ENCODE measurements around the gene TLCD3B. TPM values are rescaled to one million over a fixed set of nuclear protein-coding genes. Genes with fewer than 3 reads are reported as not detected.
A peak's percentile ranks its signal among the peaks of the same experiment; 100 is the strongest.

The TLCD3B gene
- total RNA-seq, 2 donors from 2014 or later, result 4.5 to 6.9 TPM

GRCh38 chr16:30066761-30067583 is 35.9 kb upstream of the TLCD3B start:
- H3K4me1 Mint-ChIP-seq (ENCODE audit: low read depth), result peaks cover 45% of the 10 kb centered on the region
- ATAC-seq (replicated peaks in 1 of 2) (no peak), DNase-seq (no peak)
- no peaks in the 10 kb centered on the region for H3K27me3 Mint-ChIP-seq (ENCODE audit: low read depth)
- H3K4me3 Mint-ChIP-seq, result peak overlapping the region; percentile 99 to 100
- peak overlapping the region; percentile 89 for H3K27ac Mint-ChIP-seq
- H3K36me3 Mint-ChIP-seq (ENCODE audit: insufficient read depth in 2 of 2), result peaks cover 24 to 41% of the 10 kb centered on the region in 2 donors
- H3K9me3 Mint-ChIP-seq, result no peaks in the 10 kb centered on the region

GRCh38 chr16:30065943-30066760 is 35.1 kb upstream of the TLCD3B start:
- peak; percentile 61 to 63 for DNase-seq
- no peaks in the 10 kb centered on the region for H3K27me3 Mint-ChIP-seq (ENCODE audit: low read depth)
- peaks cover 24 to 40% of the 10 kb centered on the region in 2 donors for H3K36me3 Mint-ChIP-seq (ENCODE audit: insufficient read depth in 2 of 2)
- peak overlapping the region; percentile 99 to 100 for H3K4me3 Mint-ChIP-seq
- peak; percentile 1 to 10 for ATAC-seq (replicated peaks in 1 of 2)
- no peaks in the 10 kb centered on the region for H3K9me3 Mint-ChIP-seq
- H3K4me1 Mint-ChIP-seq (ENCODE audit: low read depth), result peaks cover 43% of the 10 kb centered on the region
- peak overlapping the region; percentile 89 for H3K27ac Mint-ChIP-seq

DNA sequence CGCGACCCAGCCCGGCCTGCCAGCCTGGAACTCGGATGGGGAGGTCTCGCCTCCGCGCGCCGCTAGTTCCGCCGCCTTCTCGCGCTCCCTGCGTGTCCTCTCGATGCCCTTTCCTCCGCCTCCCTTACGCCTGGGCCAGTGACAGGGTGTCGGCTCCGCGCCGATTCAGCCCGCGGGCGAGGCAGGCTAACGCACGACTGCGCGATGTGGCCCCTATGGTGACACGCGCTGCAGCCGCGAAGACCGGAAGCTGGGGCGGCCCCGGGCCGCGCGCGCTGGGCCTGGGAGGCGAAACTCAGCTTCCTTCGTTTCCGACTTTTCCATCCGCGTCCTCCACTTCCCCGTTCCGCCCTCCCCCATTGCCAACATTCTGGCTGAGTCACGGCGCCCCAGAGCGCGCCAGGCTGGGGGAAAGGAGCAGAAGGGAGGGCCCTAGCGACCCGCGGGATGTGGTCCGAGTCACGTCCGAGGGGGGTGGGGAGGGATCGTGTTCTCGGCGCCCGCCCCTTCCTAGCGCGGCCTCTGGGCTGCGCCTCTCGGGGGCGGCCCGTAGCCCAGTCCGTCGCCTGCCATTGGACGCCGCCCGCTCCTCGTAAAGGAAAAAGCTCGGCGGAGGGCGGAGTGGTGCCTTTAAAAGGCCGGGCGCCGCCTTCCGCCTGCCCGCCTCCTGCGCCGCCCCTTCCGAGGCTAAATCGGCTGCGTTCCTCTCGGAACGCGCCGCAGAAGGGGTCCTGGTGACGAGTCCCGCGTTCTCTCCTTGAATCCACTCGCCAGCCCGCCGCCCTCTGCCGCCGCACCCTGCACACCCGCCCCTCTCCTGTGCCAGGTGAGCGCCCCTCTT is 34.3 kb upstream of the TLCD3B start, which contains the start of gene ALDOA:
Gene ALDOA, plus strand, starts transcription at position 659 of the 841 bp plus-strand sequence. CDS start 1,138 bp downstream, outside the sequence.
- ATAC-seq (replicated peaks in 1 of 2) (peak; percentile 88 to 89), DNase-seq (peak; percentile 96 to 98)
- Mint-ChIP-seq H3K27me3 (ENCODE audit: low read depth) (no peaks in the 10 kb centered on the region), H3K27ac (peak within 1 kb of the TSS; percentile 94), H3K9me3 (no peaks in the 10 kb centered on the region), H3K4me3 (peak within 1 kb of the TSS; percentile 99 to 100), H3K36me3 (ENCODE audit: insufficient read depth in 2 of 2) (peaks cover 24 to 38% of the 10 kb centered on the region in 2 donors), H3K4me1 (ENCODE audit: low read depth) (peaks cover 40% of the 10 kb centered on the region)

- DNase-seq (no peak), ATAC-seq (replicated peaks in 1 of 2) (no peak)
- H3K27me3 Mint-ChIP-seq (ENCODE audit: low read depth), result no peaks in the 10 kb centered on the region
- H3K4me1 Mint-ChIP-seq (ENCODE audit: low read depth), result peaks cover 39% of the 10 kb centered on the region
- H3K36me3 Mint-ChIP-seq (ENCODE audit: insufficient read depth in 2 of 2), result peaks cover 22 to 34% of the 10 kb centered on the region in 2 donors
- peak overlapping the region; percentile 99 to 100 for H3K4me3 Mint-ChIP-seq
- H3K27ac Mint-ChIP-seq, result peak overlapping the region; percentile 94
- H3K9me3 Mint-ChIP-seq, result no peaks in the 10 kb centered on the region
These were observed 33.6 kb upstream of the TLCD3B start for GRCh38 chr16:30064729-30065101.

DNA sequence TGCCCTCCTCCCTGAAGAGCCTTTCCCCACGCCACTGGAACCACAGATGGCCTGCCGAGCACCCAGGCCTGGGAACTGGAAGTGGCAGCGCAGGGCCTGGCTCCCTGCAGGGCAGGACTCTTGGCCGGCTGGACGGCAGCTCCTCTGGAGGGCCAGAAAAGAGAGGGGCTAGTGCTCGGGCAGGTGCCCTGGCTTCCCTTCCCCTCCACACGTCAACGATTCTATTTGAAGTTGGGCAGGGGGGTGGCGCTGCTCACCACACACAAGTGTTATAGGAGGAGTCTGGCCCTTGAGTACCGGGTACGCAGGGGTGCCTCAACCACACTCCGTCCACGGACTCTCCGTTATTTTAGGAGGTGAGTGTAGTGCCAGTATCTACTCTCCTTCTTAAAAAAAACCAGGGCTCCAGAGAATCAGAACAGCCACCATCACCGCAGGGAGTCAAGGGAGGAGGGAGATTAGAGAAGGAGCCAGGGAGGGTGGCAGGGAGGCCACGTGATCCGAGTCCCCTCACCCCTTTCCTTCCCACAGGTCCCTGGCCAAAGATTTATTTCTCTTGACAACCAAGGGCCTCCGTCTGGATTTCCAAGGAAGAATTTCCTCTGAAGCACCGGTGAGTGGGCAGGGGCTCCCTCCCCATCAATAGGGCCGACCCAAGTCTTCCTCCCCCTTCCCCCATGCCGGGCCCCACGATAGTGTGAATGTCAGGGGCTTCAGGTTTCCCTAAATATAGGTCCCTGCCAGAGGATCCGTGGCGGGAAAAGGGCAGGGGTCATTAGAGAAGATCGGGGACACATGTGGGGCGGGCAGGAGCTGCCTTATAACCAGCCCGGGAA is 33.0 kb upstream of the TLCD3B start:
- H3K9me3 Mint-ChIP-seq, result no peaks in the 10 kb centered on the region

DNA sequence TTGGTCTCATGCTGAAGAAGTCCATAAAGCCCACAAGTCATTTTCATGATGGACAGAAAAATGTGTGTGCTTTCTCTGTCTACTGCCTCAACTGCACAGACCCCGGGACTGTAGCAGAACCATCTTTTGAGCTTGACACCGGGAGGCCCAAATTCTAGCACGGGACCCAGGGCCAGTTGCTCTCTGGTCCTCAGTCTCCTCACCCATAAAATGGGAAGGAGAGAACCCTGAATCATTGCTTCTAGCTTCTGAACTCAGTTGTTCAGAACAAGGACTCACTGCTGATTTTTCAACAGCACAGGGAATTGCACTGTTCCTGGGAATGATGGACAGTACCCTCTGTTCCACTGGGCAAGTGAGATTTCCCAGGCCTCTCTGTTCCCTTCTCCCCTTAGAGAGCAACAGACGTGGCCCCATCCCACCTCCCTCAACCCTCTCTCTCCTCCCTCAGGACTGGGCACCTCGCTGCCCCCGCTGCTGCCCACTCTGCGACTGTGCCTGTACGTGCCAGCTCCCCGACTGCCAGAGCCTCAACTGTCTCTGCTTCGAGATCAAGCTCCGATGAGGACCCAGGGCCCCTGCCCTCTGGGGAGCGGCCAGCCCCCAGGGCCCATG is 32.3 kb upstream of the TLCD3B start:
- H3K9me3 Mint-ChIP-seq, result no peaks in the 10 kb centered on the region
- H3K27ac Mint-ChIP-seq, result peak overlapping the region; percentile 99
- ATAC-seq (replicated peaks in 1 of 2), result no peak

More for the DNA sequence above, 33.0 kb upstream of the TLCD3B start:
- Mint-ChIP-seq H3K27ac (peak overlapping the region; percentile 99), H3K4me3 (peak overlapping the region; percentile 99 to 100), H3K36me3 (ENCODE audit: insufficient read depth in 2 of 2) (peaks cover 18 to 27% of the 10 kb centered on the region in 2 donors), H3K27me3 (ENCODE audit: low read depth) (no peaks in the 10 kb centered on the region), H3K4me1 (ENCODE audit: low read depth) (peaks cover 32% of the 10 kb centered on the region)
- peak; percentile 76 to 81 for DNase-seq
- peak; percentile 28 to 42 for ATAC-seq (replicated peaks in 1 of 2)

GRCh38 chr16:30060836-30061554 is 29.9 kb upstream of the TLCD3B start:
- H3K36me3 Mint-ChIP-seq (ENCODE audit: insufficient read depth in 2 of 2), result peaks cover 4 to 6% of the 10 kb centered on the region in 2 donors
- no peak overlapping the region for H3K27ac Mint-ChIP-seq
- ATAC-seq (replicated peaks in 1 of 2) (no peak), DNase-seq (no peak)
- H3K4me3 Mint-ChIP-seq, result no peak overlapping the region
- H3K9me3 Mint-ChIP-seq, result no peaks in the 10 kb centered on the region
- H3K27me3 Mint-ChIP-seq (ENCODE audit: low read depth), result no peaks in the 10 kb centered on the region
- H3K4me1 Mint-ChIP-seq (ENCODE audit: low read depth), result peaks cover 10% of the 10 kb centered on the region

More for the DNA sequence above, 32.3 kb upstream of the TLCD3B start:
- peaks cover 25% of the 10 kb centered on the region for H3K4me1 Mint-ChIP-seq (ENCODE audit: low read depth)
- H3K36me3 Mint-ChIP-seq (ENCODE audit: insufficient read depth in 2 of 2), result peaks cover 15 to 20% of the 10 kb centered on the region in 2 donors
- no peak for DNase-seq
- no peaks in the 10 kb centered on the region for H3K27me3 Mint-ChIP-seq (ENCODE audit: low read depth)
- H3K4me3 Mint-ChIP-seq, result peak overlapping the region; percentile 99 to 100

DNA sequence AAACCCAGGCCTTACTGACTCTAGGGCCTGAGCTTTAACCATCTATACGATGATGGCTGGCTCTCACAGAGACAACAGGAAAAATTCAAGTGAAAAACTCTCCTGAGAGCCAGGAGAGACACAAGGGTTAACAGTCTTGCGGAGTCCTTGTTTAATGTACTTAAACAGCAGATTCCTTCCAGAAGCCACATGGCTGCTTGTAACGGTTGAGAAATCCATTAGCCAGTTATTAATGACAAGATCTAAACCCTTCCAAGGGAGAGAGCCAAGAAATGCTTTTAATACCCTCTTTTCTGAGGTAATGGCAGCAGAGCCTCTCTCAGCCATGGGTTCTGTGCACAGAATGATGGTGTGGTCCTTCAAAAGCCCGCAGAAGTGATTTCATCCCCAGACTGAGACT is 29.3 kb upstream of the TLCD3B start:
- Mint-ChIP-seq H3K27ac (no peak overlapping the region), H3K27me3 (ENCODE audit: low read depth) (no peaks in the 10 kb centered on the region), H3K36me3 (ENCODE audit: insufficient read depth in 2 of 2) (peaks cover 3 to 4% of the 10 kb centered on the region in 2 donors), H3K4me1 (ENCODE audit: low read depth) (peaks cover 15% of the 10 kb centered on the region), H3K9me3 (no peaks in the 10 kb centered on the region), H3K4me3 (no peak overlapping the region)
- DNase-seq (no peak), ATAC-seq (replicated peaks in 1 of 2) (no peak)

GRCh38 chr16:30054959-30055553 is 24.0 kb upstream of the TLCD3B start:
- ATAC-seq (replicated peaks in 1 of 2) (peak; percentile 72 to 73), DNase-seq (peak; percentile 66 to 73)
- Mint-ChIP-seq H3K9me3 (no peaks in the 10 kb centered on the region), H3K4me3 (peak overlapping the region; percentile 30 to 48), H3K4me1 (ENCODE audit: low read depth) (peaks cover 38% of the 10 kb centered on the region), H3K27me3 (ENCODE audit: low read depth) (no peaks in the 10 kb centered on the region), H3K27ac (no peak overlapping the region), H3K36me3 (ENCODE audit: insufficient read depth in 2 of 2) (peaks cover 0 to 4% of the 10 kb centered on the region in 2 donors)

DNA sequence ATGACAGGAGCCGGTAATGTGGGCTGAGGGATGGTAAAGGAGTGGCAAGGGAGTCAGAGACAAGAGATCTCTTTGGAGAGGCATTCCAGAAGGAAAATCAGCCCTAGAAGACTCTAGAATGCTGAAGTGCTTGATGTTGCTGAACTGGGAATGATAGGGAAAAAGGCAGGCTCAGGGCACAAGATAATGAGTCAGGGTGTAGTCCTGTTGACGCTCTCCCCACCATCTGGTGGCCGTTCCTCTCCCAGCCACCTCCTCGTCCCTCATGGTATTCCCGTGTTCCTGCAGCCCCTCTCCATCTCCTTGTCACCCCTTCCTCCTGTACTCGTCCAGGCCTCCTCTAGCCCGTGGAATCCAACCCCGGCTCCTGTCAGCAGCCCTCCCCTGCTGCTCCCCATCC is 23.4 kb upstream of the TLCD3B start:
- Mint-ChIP-seq H3K4me1 (ENCODE audit: low read depth) (peaks cover 38% of the 10 kb centered on the region), H3K4me3 (peak overlapping the region in 1 of 2 donors; percentile 30), H3K9me3 (no peaks in the 10 kb centered on the region), H3K27me3 (ENCODE audit: low read depth) (no peaks in the 10 kb centered on the region), H3K27ac (no peak overlapping the region), H3K36me3 (ENCODE audit: insufficient read depth in 2 of 2) (peaks cover 0 to 4% of the 10 kb centered on the region in 2 donors)
- no peak for DNase-seq
- ATAC-seq (replicated peaks in 1 of 2), result no peak

Measured in activated T-cell treated with anti-CD3 and anti-CD28 coated beads, Interleukin-2, amount 50 U/mL, for 72 hours (primary cell).